Measurements from ENCODE around the gene PDGFC. TPM values are rescaled to one million over a fixed set of nuclear protein-coding genes. Genes with fewer than 3 reads are reported as not detected.

Gene PDGFC
- total RNA-seq, 1 experiment from 2014 or later, result 9.8 TPM

DNA sequence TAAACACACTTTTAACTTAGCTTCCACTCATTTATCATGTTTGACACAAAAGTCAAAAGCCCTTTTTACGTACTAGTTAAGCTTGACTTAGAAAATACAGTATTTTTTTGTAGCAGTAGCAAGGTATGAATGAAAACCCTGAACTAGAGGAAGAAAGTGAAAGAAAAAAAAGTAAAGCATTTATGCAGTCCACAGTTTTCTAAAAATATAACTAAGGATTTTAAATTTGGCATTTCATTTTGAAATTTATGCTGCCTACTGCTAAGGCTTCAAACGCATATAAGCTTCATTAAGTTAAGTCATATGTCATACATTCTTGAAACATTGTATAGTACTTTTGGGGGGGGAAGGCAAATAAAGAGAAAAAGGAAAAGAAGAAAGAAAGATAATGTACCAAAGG is 201.5 kb downstream of the PDGFC start:
- peak overlapping the region; percentile 73 for H2AFZ ChIP-seq (ENCODE audit: low read depth, low read length, poor library complexity, severe bottlenecking)
- ATAC-seq, result no peak
- no peak overlapping the region for H3K9ac ChIP-seq (ENCODE audit: low read length)
- no peaks in the 10 kb centered on the region for H3K27me3 ChIP-seq (ENCODE audit: insufficient read depth, low read length)
- H4K20me1 ChIP-seq (ENCODE audit: insufficient read depth), result no peaks in the 10 kb centered on the region
- no peak overlapping the region for H3K4me3 ChIP-seq (replicated peaks in 1 of 2; ENCODE audit: low read depth in 1 of 2, low read length in 2 of 2)
- H3K27ac ChIP-seq (ENCODE audit: low read depth, low read length), result peak overlapping the region; percentile 76; the same call in 1 of the 2 replicates
- H3K9me3 ChIP-seq (ENCODE audit: control insufficient read depth in 1 of 2, insufficient read depth in 1 of 2, low read depth in 1 of 2, low read length in 2 of 2), result no peaks in the 10 kb centered on the region
- intact Hi-C loops (cut with micrococcal nuclease), result loop anchor here (10.0 kb wide), 1 partner anchor 195 kb away; no protein-coding TSS in a partner anchor
- H3K79me2 ChIP-seq (ENCODE audit: insufficient read depth, low read length), result no peaks in the 10 kb centered on the region
- no TSS peak for BruUV-seq (replicated peaks)
- H3K4me1 ChIP-seq (ENCODE audit: control insufficient read depth in 1 of 2, insufficient read depth in 2 of 2, low read length in 2 of 2), result peaks cover 28 to 51% of the 10 kb centered on the region in 2 experiments
- no peak overlapping the region for H3K4me2 ChIP-seq (ENCODE audit: low read length)
- no peaks in the 10 kb centered on the region for H3K36me3 ChIP-seq (ENCODE audit: control insufficient read depth in 1 of 2, insufficient read depth in 2 of 2, low read length in 2 of 2)
- no peak for DNase-seq (ENCODE audit: low read depth, low spot score)
- CTCF ChIA-PET, result no interaction called here
- TF ChIP-seq ELF1 (IDR thresholded peaks at IDR 0.05; ENCODE audit: borderline replicate concordance, low read depth), result no peak
- POLR2A ChIA-PET, result no interaction called here
- H3K9me2 ChIP-seq (ENCODE audit: insufficient read depth), result no peaks in the 10 kb centered on the region
- RAD21 ChIA-PET (ENCODE audit: low non-redundant PET in 1 of 2, low total read pairs in 2 of 2, uncharacterized antibody in 2 of 2, unreplicated experiment in 2 of 2), result no interaction called here

DNA sequence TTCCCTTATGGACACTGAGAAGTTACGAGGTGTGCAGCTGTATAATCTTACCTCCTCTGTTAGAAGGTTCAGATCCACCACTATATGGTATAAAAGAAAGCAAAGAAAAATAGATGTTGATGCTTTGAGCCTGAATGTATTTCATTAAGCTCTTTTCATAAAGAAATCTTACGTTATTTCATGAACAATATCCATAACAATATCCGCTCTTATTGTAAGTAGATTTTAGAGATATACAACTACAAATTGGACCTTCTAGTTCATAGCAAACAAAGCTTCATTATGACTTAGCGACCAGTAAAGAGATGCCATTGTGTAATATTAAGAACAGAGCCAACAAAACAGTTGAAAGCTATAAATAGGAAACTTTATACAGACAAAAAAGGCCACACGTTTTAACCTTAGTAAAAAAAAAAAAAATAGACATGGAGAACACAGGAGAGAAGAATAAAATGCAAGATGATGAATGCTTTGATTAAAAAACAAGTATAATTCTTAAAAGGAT is 203.6 kb downstream of the PDGFC start:
- Histone ChIP-seq H3K4me3 (replicated peaks in 1 of 2; ENCODE audit: low read depth in 1 of 2, low read length in 2 of 2) (no peak overlapping the region), H3K27me3 (ENCODE audit: insufficient read depth, low read length) (no peaks in the 10 kb centered on the region), H3K79me2 (ENCODE audit: insufficient read depth, low read length) (no peaks in the 10 kb centered on the region), H3K9ac (ENCODE audit: low read length) (no peak overlapping the region), H2AFZ (ENCODE audit: low read depth, low read length, poor library complexity, severe bottlenecking) (no peak overlapping the region), H3K4me2 (ENCODE audit: low read length) (no peak overlapping the region), H3K4me1 (ENCODE audit: control insufficient read depth in 1 of 2, insufficient read depth in 2 of 2, low read length in 2 of 2) (peaks cover 20 to 37% of the 10 kb centered on the region in 2 experiments), H3K9me3 (ENCODE audit: control insufficient read depth in 1 of 2, insufficient read depth in 1 of 2, low read depth in 1 of 2, low read length in 2 of 2) (no peaks in the 10 kb centered on the region), H4K20me1 (ENCODE audit: insufficient read depth) (no peaks in the 10 kb centered on the region), H3K36me3 (ENCODE audit: control insufficient read depth in 1 of 2, insufficient read depth in 2 of 2, low read length in 2 of 2) (no peaks in the 10 kb centered on the region), H3K27ac (ENCODE audit: low read depth, low read length) (no peak overlapping the region), H3K9me2 (ENCODE audit: insufficient read depth) (no peaks in the 10 kb centered on the region)
- intact Hi-C loops (cut with micrococcal nuclease), result no loop called here
- TF ChIP-seq SRF (IDR thresholded peaks at IDR 0.05; ENCODE audit: low read depth), result no peak
- TF ChIP-seq ELF1 (IDR thresholded peaks at IDR 0.05; ENCODE audit: borderline replicate concordance, low read depth), result no peak
- TF ChIP-seq, protein P1, sequence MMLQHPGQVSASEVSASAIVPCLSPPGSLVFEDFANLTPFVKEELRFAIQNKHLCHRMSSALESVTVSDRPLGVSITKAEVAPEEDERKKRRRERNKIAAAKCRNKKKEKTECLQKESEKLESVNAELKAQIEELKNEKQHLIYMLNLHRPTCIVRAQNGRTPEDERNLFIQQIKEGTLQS (IDR thresholded peaks at IDR 0.05), result no peak
- DNase-seq (ENCODE audit: low read depth, low spot score) (no peak), ATAC-seq (no peak)
- BruUV-seq (replicated peaks), result no TSS peak
- POLR2A ChIA-PET, result no interaction called here
- CTCF ChIA-PET, result no interaction called here
- RAD21 ChIA-PET (ENCODE audit: low non-redundant PET in 1 of 2, low total read pairs in 2 of 2, uncharacterized antibody in 2 of 2, unreplicated experiment in 2 of 2), result no interaction called here
